Lower lobe of right lung (tissue), 2 donors: ENCODE measurements around the gene RASSF10. TPM values are rescaled to one million over a fixed set of nuclear protein-coding genes. Genes with fewer than 3 reads are reported as not detected.

Experiments
- ATAC-seq, 2 donors: fragments of 200-7000 bp; cut with Tn5 transposase; one replicate each; pipeline ENCODE4 v1.9.1; 2020 to 2022; ENCODE audit warnings: mild to moderate bottlenecking in 2 of 2, moderate library complexity in 2 of 2
- DNase-seq: peaks from one replicate; pipeline ENCODE4 v3.0.0-alpha.2; 2020
- H3K27ac ChIP-seq: fragments of 200-600 bp; one replicate; pipeline ENCODE4 v1.8.0; 2022
- H3K27me3 ChIP-seq: fragments of 200-600 bp; one replicate; pipeline ENCODE4 v1.8.0; 2022; ENCODE audit warnings: low read depth
- H3K36me3 ChIP-seq: fragments of 200-600 bp; one replicate; pipeline ENCODE4 v1.8.0; 2022; ENCODE audit warnings: mild to moderate bottlenecking
- H3K4me1 ChIP-seq: fragments of 200-600 bp; one replicate; pipeline ENCODE4 v1.8.0; 2022
- H3K4me3 ChIP-seq: fragments of 200-600 bp; one replicate; pipeline ENCODE4 v1.8.0; 2022; ENCODE audit warnings: mild to moderate bottlenecking
- H3K9me3 ChIP-seq: fragments of 200-600 bp; one replicate; pipeline ENCODE4 v1.8.0; 2022
- intact Hi-C: fragments of 100-400 bp; cut with DNase I; formaldehyde crosslinking; loops from one replicate; pipeline ENCODE4 v1.11.0; 2022
- total RNA-seq: library from RNA; stranded (reverse); fragmentation: NEBNext Ultra II Directional; extraction: Animal tissue kit (Norgen Biotek cat#: 25700); gene quantifications from one replicate; pipeline ENCODE4 v1.2.1, GENCODE V29; 2021
- TF ChIP-seq, protein P1 (sequence below): fragments of 200-600 bp; IDR thresholded peaks from one replicate; pipeline ENCODE4 v1.8.0; 2022; ENCODE audit warnings: antibody characterized with exemption, mild to moderate bottlenecking
- donor health status: DM: no; HTN: yes; CAD: no; lungs with severe emphysema.

Gene RASSF10
- total RNA-seq, 1 donor from 2014 or later: 4.3 TPM

DNA sequence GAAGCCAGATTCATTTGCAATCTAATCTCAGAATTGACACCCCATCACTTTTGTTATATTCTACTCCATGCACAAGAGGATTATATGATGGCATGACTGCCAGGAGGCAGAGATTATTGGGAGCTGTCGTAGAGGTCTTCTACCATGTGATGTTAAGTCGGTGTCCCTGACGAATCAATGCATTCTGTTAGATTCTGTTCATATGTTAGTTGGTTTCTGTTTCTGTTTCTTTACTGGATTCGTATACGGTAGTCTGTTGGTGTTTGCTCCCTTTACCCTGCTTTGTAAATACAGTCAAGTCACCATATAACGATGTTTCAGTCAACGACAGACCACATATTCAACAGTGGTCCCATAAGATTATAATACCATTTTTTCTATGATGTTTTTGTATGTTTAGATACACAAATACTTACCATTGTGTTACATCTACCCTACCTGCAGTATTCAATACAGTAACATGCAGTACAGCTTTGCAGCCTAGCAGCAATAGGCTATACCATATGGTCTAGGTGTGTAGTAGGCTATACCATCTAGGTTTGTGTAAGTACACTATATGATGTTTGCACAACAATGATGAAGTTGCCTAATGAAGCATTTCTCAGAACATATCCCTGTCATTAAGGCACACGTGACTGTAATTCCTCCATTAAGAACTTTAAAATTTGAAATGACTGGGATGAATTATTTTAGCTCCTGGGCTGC is 22.8 kb upstream of the RASSF10 start:
- Histone ChIP-seq H3K4me3 (no peak overlapping the region), H3K27ac (no peak overlapping the region), H3K9me3 (no peaks in the 10 kb centered on the region), H3K4me1 (no peaks in the 10 kb centered on the region), H3K27me3 (peaks cover 7% of the 10 kb centered on the region), H3K36me3 (no peaks in the 10 kb centered on the region)
- TF ChIP-seq, protein P1, sequence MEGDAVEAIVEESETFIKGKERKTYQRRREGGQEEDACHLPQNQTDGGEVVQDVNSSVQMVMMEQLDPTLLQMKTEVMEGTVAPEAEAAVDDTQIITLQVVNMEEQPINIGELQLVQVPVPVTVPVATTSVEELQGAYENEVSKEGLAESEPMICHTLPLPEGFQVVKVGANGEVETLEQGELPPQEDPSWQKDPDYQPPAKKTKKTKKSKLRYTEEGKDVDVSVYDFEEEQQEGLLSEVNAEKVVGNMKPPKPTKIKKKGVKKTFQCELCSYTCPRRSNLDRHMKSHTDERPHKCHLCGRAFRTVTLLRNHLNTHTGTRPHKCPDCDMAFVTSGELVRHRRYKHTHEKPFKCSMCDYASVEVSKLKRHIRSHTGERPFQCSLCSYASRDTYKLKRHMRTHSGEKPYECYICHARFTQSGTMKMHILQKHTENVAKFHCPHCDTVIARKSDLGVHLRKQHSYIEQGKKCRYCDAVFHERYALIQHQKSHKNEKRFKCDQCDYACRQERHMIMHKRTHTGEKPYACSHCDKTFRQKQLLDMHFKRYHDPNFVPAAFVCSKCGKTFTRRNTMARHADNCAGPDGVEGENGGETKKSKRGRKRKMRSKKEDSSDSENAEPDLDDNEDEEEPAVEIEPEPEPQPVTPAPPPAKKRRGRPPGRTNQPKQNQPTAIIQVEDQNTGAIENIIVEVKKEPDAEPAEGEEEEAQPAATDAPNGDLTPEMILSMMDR: no peak
- no peak for ATAC-seq
- intact Hi-C loops: no loop called here
- no peak for DNase-seq

DNA sequence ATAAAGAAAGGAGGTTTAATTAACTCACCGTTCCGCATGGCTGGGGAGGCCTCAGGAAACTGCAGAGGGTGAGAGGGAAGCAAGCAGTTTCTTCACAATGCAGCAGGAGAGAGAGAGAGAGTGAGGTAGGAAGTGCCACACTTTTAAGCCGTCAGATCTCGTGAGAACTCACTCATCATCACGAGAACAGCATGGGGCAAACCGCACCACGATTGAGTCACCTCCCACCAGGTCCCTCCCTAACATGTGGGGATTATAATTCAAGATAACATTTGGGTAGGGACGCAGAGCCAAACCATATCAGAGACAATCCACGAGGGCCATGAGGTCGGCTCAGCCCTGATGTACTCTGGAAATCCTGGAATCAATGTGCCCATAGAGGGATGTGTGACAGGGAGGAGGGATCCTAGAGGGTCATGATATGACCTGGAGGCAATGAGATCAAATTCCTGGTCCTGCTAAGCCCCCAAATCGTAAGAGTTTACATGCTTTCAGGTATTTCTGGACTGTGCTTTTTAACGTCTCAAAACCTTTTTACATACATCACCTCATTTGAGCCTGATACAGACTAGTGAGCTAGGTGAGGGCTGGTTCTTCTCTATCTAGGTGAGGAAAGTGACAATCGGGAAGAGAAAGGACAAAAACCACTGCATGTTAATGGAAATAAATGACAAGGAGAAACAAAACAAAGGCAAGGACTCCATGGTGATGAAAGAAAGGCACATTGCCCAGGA is 19.5 kb upstream of the RASSF10 start:
- H3K27ac ChIP-seq: no peak overlapping the region
- intact Hi-C loops: no loop called here
- H3K4me3 ChIP-seq: no peak overlapping the region
- TF ChIP-seq, protein P1: no peak
- DNase-seq (no peak), ATAC-seq (no peak)
- H3K9me3 ChIP-seq: no peaks in the 10 kb centered on the region
- no peaks in the 10 kb centered on the region for H3K36me3 ChIP-seq
- H3K27me3 ChIP-seq: peaks cover 7% of the 10 kb centered on the region
- H3K4me1 ChIP-seq: no peaks in the 10 kb centered on the region

DNA sequence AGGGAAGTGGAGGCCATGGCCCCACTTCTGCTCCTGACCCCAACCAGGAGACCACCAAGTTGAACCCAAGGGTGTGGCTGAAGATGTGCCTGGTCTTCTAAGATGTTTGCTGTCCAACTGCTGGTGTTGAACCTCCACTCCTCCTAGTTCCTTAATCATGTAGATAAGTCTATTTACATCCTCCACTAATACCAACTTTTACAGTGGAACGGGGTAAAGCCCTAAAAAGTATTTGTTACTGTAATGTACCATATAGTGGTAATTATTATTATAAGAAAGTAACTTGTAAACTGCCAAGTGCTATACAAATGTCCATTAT is 19.0 kb upstream of the RASSF10 start:
- no peaks in the 10 kb centered on the region for H3K9me3 ChIP-seq
- H3K36me3 ChIP-seq: no peaks in the 10 kb centered on the region
- peaks cover 7% of the 10 kb centered on the region for H3K27me3 ChIP-seq
- H3K4me3 ChIP-seq: no peak overlapping the region
- intact Hi-C loops: no loop called here
- no peak overlapping the region for H3K27ac ChIP-seq
- H3K4me1 ChIP-seq: no peaks in the 10 kb centered on the region
- DNase-seq (no peak), ATAC-seq (no peak)
- TF ChIP-seq, protein P1: no peak

DNA sequence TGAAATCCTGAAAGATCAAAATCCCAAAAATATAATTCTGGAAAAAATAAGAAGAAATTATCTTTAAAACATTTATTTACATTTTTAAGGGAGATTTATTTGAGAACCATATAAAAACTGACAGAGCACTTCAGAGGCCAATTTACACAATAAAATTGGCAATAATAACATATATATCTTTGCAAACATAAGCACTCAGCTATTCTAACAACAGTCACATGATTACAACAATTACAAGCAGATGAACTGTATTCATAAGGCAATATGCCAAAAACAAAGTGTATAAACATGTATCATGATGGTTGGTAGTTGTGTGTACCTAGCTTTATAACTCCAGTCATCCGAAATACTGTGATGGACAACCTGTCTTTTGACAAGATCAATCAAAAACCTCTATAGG is 17.7 kb upstream of the RASSF10 start:
- H3K36me3 ChIP-seq: no peaks in the 10 kb centered on the region
- DNase-seq (no peak), ATAC-seq (no peak)
- H3K27ac ChIP-seq: no peak overlapping the region
- no peak overlapping the region for H3K4me3 ChIP-seq
- H3K9me3 ChIP-seq: no peaks in the 10 kb centered on the region
- TF ChIP-seq, protein P1: no peak
- intact Hi-C loops: no loop called here
- H3K27me3 ChIP-seq: peaks cover 7% of the 10 kb centered on the region
- no peaks in the 10 kb centered on the region for H3K4me1 ChIP-seq

DNA sequence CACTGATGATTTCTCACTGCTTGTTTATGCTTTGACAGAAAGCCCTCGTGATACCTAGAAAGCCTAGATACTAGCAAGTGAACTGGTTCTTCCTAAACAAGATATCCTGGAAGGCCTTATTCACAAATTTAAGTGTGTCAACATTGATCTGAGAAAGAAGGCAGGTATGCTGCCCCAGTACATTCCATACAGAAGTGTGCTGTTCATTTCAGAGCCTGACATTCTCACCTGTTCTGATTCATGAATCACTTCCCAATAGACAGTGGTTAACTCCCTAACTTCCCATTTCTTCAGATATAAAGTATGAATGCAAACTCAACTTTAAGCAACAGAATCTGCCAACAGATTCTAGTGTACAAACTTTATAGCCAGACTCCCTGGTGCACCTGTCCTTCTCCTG is 15.5 kb upstream of the RASSF10 start:
- H3K36me3 ChIP-seq: no peaks in the 10 kb centered on the region
- DNase-seq (no peak), ATAC-seq (peak in 1 of 2 donors; percentile 48)
- H3K4me1 ChIP-seq: no peaks in the 10 kb centered on the region
- no peaks in the 10 kb centered on the region for H3K9me3 ChIP-seq
- H3K27me3 ChIP-seq: no peaks in the 10 kb centered on the region
- H3K4me3 ChIP-seq: no peak overlapping the region
- no peak overlapping the region for H3K27ac ChIP-seq
- intact Hi-C loops: no loop called here
- TF ChIP-seq, protein P1: no peak
